Upper lobe of left lung (tissue), 4 donors: ENCODE measurements around the gene PLCH2.

Experiments
- CTCF ChIP-seq, 6 experiments: fragments of 450-650 bp in 4 of 6; fragments of 200-600 bp in 2 of 6; sonication (generic) in 2 of 6; IDR thresholded peaks; one replicate each; pipeline ENCODE4 v1.5.1; 2016 to 2019; ENCODE audit warnings: antibody characterized with exemption in 6 of 6
- POLR2A ChIP-seq, 4 donors: fragments of 450-650 bp; IDR thresholded peaks; one replicate each; pipeline ENCODE4 v1.5.1; 2016 to 2017; ENCODE audit warnings: antibody characterized with exemption in 4 of 4, mild to moderate bottlenecking in 2 of 4
- POLR2AphosphoS5 ChIP-seq, 2 donors: sonication (generic); formaldehyde crosslinking; IDR thresholded peaks; one replicate each; pipeline ENCODE4 v1.5.1; 2017; ENCODE audit warnings: antibody characterized with exemption in 2 of 2

GRCh38 chr1:2523891-2524609 lies 48.0 kb downstream of the PLCH2 start:
- TF ChIP-seq CTCF (IDR thresholded peaks at IDR 0.05) (no peak), POLR2A (IDR thresholded peaks at IDR 0.05) (no peak), POLR2AphosphoS5 (IDR thresholded peaks at IDR 0.05) (no peak)
